ENCODE results near the gene CHD6.
"Not testable (repeated sequence)": the region's sequence is repeated elsewhere in the genome, so short reads cannot be mapped to it uniquely, and the experiment has no call there.

The CHD6 gene

GRCh38 chr20:41537865-41538264, 80.3 kb downstream of the CHD6 start:
- H3K36me3 Mint-ChIP-seq (ENCODE audit: low read depth): peaks cover 51% of the 10 kb centered on the region
- H3K27ac Mint-ChIP-seq: no peak overlapping the region
- peaks cover 10% of the 10 kb centered on the region for H3K9me3 Mint-ChIP-seq
- H3K4me1 Mint-ChIP-seq: peaks cover 12% of the 10 kb centered on the region
- H3K27me3 Mint-ChIP-seq (ENCODE audit: low read depth): no peaks in the 10 kb centered on the region
- no peak overlapping the region for H3K4me3 Mint-ChIP-seq
- no peak for TF ChIP-seq CTCF (IDR thresholded peaks at IDR 0.05; ENCODE audit: unreplicated experiment in 3 of 3)

GRCh38 chr20:41535551-41535950, 82.6 kb downstream of the CHD6 start:
- peaks cover 60% of the 10 kb centered on the region for H3K36me3 Mint-ChIP-seq (ENCODE audit: low read depth)
- peaks cover 14% of the 10 kb centered on the region for H3K4me1 Mint-ChIP-seq
- H3K4me3 Mint-ChIP-seq; H3K27me3 Mint-ChIP-seq (ENCODE audit: low read depth); H3K27ac Mint-ChIP-seq: not testable (repeated sequence)
- peaks cover 10% of the 10 kb centered on the region for H3K9me3 Mint-ChIP-seq

DNA sequence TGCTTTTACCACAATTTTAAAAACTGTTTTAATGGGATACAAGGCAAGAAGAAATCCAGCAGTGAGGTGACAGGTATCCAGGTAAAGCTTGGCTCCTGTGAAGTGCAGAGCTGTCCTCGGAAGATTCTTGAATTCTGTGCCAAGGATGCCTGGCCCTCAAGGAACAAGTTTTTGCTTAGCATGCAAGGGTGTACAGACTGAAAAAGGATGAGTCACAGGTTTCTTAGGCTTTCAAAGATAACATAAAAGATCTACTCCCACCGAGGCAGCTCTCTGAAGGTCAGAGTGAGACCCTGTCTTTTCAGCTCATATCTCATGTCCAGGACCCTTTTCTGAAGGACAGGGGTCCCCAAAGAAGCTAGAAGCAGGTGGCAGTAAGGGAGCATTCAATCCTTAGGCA, 83.3 kb downstream of the CHD6 start:
- H3K9me3 Mint-ChIP-seq: peaks cover 10% of the 10 kb centered on the region
- no peak overlapping the region for H3K4me3 Mint-ChIP-seq
- TF ChIP-seq CTCF (IDR thresholded peaks at IDR 0.05; ENCODE audit: unreplicated experiment in 3 of 3): no peak
- H3K36me3 Mint-ChIP-seq (ENCODE audit: low read depth): peaks cover 58% of the 10 kb centered on the region
- peaks cover 14% of the 10 kb centered on the region for H3K4me1 Mint-ChIP-seq
- no peaks in the 10 kb centered on the region for H3K27me3 Mint-ChIP-seq (ENCODE audit: low read depth)
- no peak overlapping the region for H3K27ac Mint-ChIP-seq

GRCh38 chr20:41534170-41534569, 84.0 kb downstream of the CHD6 start:
- Mint-ChIP-seq H3K4me3 (no peak overlapping the region), H3K4me1 (peaks cover 19% of the 10 kb centered on the region), H3K27me3 (ENCODE audit: low read depth) (no peaks in the 10 kb centered on the region), H3K36me3 (ENCODE audit: low read depth) (peaks cover 61% of the 10 kb centered on the region), H3K9me3 (peaks cover 9% of the 10 kb centered on the region), H3K27ac (no peak overlapping the region)
- no peak for TF ChIP-seq CTCF (IDR thresholded peaks at IDR 0.05; ENCODE audit: unreplicated experiment in 3 of 3)

GRCh38 chr20:41533537-41534136, 84.5 kb downstream of the CHD6 start:
- peaks cover 7% of the 10 kb centered on the region for H3K9me3 Mint-ChIP-seq
- peaks cover 60% of the 10 kb centered on the region for H3K36me3 Mint-ChIP-seq (ENCODE audit: low read depth)
- no peak overlapping the region for H3K27ac Mint-ChIP-seq
- H3K4me3 Mint-ChIP-seq: no peak overlapping the region
- TF ChIP-seq CTCF (IDR thresholded peaks at IDR 0.05; ENCODE audit: unreplicated experiment in 3 of 3): no peak
- no peaks in the 10 kb centered on the region for H3K27me3 Mint-ChIP-seq (ENCODE audit: low read depth)
- peaks cover 20% of the 10 kb centered on the region for H3K4me1 Mint-ChIP-seq

GRCh38 chr20:41532935-41533334, 85.2 kb downstream of the CHD6 start:
- H3K4me1 Mint-ChIP-seq: peaks cover 20% of the 10 kb centered on the region
- no peak for TF ChIP-seq CTCF (IDR thresholded peaks at IDR 0.05; ENCODE audit: unreplicated experiment in 3 of 3)
- no peaks in the 10 kb centered on the region for H3K27me3 Mint-ChIP-seq (ENCODE audit: low read depth)
- H3K36me3 Mint-ChIP-seq (ENCODE audit: low read depth): peaks cover 54% of the 10 kb centered on the region
- H3K4me3 Mint-ChIP-seq: no peak overlapping the region
- peaks cover 7% of the 10 kb centered on the region for H3K9me3 Mint-ChIP-seq
- no peak overlapping the region for H3K27ac Mint-ChIP-seq

Measured in nephron (organoid).